D721Med (cell line): ENCODE measurements around the gene RNASEH2A.
A peak's percentile ranks its signal among the peaks of the same experiment; 100 is the strongest.

ENCODE experiments used
- DNase-seq: peaks from one replicate; pipeline ENCODE4 v3.0.0; 2011; ENCODE audit warnings: low spot score; ENCODE audit not compliant: insufficient read length
- FAIRE-seq: peaks from 2 replicates; lab custom pipeline; 2011; peaks lifted over from hg19 to GRCh38; lab: Jason Lieb, UNC
- CTCF ChIP-seq: IDR thresholded peaks from 2 replicates; pipeline ENCODE4 v1.5.1; 2012; ENCODE audit warnings: mild to moderate bottlenecking, control low read depth; ENCODE audit not compliant: insufficient read depth; ENCODE audit errors: missing control alignments

Gene RNASEH2A

GRCh38 chr19:12786952-12787351, 19.4 kb upstream of the RNASEH2A start:
- no peak for TF ChIP-seq CTCF
- FAIRE-seq = no peak
- no peak for DNase-seq

GRCh38 chr19:12787458-12787857, 18.9 kb upstream of the RNASEH2A start:
- FAIRE-seq = no peak
- no peak for DNase-seq
- no peak for TF ChIP-seq CTCF

- no peak for FAIRE-seq
- no peak for DNase-seq
- no peak for TF ChIP-seq CTCF
Observed at GRCh38 chr19:12788042-12788681, 18.2 kb upstream of the RNASEH2A start.

GRCh38 chr19:12788682-12789097, 17.7 kb upstream of the RNASEH2A start:
- FAIRE-seq (no peak), DNase-seq (no peak)
- no peak for TF ChIP-seq CTCF

GRCh38 chr19:12789098-12789903, 17.1 kb upstream of the RNASEH2A start:
- no peak for TF ChIP-seq CTCF
- no peak for DNase-seq
- no peak for FAIRE-seq

- TF ChIP-seq CTCF = no peak
- DNase-seq = peak; percentile 88
- FAIRE-seq = no peak
Observed at GRCh38 chr19:12789904-12790619, 16.3 kb upstream of the RNASEH2A start.
